Bronchial epithelial cell (primary cell): ENCODE data around the gene ERFE. TPM values are rescaled to one million over a fixed set of nuclear protein-coding genes. Genes with fewer than 3 reads are reported as not detected.
A peak's percentile ranks its signal among the peaks of the same experiment; 100 is the strongest.

ENCODE experiments used
- DNase-seq: peaks from one replicate; pipeline ENCODE4 v3.0.0-alpha.2; 2010; ENCODE audit warnings: low read depth
- FAIRE-seq: peaks from 2 replicates; lab custom pipeline; 2011; peaks lifted over from hg19 to GRCh38; lab: Jason Lieb, UNC
- H3K27me3 ChIP-seq: 2 replicates; pipeline ENCODE4 v1.5.1; 2011; ENCODE audit warnings: low read length; ENCODE audit not compliant: control insufficient read depth, insufficient read depth
- H3K36me3 ChIP-seq: 2 replicates; pipeline ENCODE4 v1.5.1; 2011; ENCODE audit warnings: low read length; ENCODE audit not compliant: control insufficient read depth, insufficient read depth
- H3K4me3 ChIP-seq: 2 replicates; pipeline ENCODE4 v1.5.1; 2011; ENCODE audit warnings: mild to moderate bottlenecking, low read depth, low read length, control low read depth
- CTCF ChIP-seq: IDR thresholded peaks from 2 replicates; pipeline ENCODE4 v1.5.1; 2011; ENCODE audit warnings: mild to moderate bottlenecking, moderate library complexity, low read length, control low read depth, inconsistent platforms; ENCODE audit not compliant: insufficient read depth, severe bottlenecking
- total RNA-seq: library from RNA; depleted of rRNA; stranded (reverse); fragments of >200 nt; gene quantifications from 2 replicates; pipeline ENCODE4 v1.2.1, GENCODE V29; 2014

The ERFE gene
- total RNA-seq, 1 donor from 2014 or later = 4.2 TPM

DNA sequence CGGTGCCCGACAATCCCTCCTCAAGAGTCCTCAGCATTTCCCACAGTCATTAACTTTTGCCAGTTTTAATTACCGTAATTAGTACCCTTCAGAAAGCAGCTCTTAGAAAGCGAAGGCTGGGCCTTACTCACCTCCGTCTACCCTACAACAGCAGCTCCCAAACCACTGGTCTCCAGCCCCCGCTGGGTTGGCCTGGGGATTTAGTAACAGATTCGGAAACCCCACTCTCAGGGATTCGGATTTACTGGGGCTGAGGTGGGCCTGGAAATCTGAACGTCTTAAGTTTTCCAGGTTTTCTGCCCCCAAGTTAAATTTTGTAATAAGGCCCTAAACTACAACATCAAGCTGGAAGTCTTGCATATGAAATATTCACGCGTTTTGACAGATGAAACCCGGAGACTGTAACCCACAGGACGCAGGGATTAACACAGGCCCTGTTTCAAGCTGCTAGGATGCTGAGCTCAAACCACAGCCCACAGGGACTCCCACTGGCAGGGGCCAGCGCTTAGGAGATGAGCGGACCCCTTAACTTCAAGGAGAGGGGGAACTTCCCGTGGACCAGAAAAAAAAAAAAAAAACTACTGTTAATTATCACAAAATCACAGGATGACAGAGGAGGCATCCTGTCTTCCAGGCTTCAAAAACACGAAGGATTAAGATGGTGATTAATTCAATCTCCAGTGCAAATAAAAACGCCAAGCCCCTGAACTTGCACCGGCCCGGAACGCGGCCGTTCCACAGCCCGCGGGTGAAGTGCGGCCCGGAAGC, 43.7 kb downstream of the ERFE start:
- DNase-seq = peak; percentile 13
- FAIRE-seq = no peak
- H3K27me3 ChIP-seq = no peaks in the 10 kb centered on the region

GRCh38 chr2:238203094-238203972, 44.6 kb downstream of the ERFE start, which contains the start of gene ILKAP:
TSS of gene ILKAP (minus strand) at chr2:238203695. CDS start at chr2:238203553, 142 bp downstream.
- FAIRE-seq = no peak

More for the DNA sequence above, 43.7 kb downstream of the ERFE start:
- peak overlapping the region; percentile 62 for H3K4me3 ChIP-seq
- TF ChIP-seq CTCF = no peak
- no peaks in the 10 kb centered on the region for H3K36me3 ChIP-seq

GRCh38 chr2:238203973-238204683, 45.4 kb downstream of the ERFE start:
- H3K4me3 ChIP-seq = peak overlapping the region; percentile 49
- DNase-seq = no peak
- TF ChIP-seq CTCF = no peak
- H3K27me3 ChIP-seq = no peaks in the 10 kb centered on the region
- FAIRE-seq = no peak
- no peaks in the 10 kb centered on the region for H3K36me3 ChIP-seq

More at GRCh38 chr2:238203094-238203972, 44.6 kb downstream of the ERFE start, which contains the start of gene ILKAP:
- Histone ChIP-seq H3K36me3 (no peaks in the 10 kb centered on the region), H3K4me3 (peak within 1 kb of the TSS; percentile 62), H3K27me3 (no peaks in the 10 kb centered on the region)
- TF ChIP-seq CTCF = no peak
- DNase-seq = peak; percentile 48

- FAIRE-seq = no peak
- Histone ChIP-seq H3K36me3 (no peaks in the 10 kb centered on the region), H3K4me3 (no peak overlapping the region), H3K27me3 (no peaks in the 10 kb centered on the region)
- no peak for DNase-seq
- no peak for TF ChIP-seq CTCF
Measured at GRCh38 chr2:238207006-238207405, 48.2 kb downstream of the ERFE start.

DNA sequence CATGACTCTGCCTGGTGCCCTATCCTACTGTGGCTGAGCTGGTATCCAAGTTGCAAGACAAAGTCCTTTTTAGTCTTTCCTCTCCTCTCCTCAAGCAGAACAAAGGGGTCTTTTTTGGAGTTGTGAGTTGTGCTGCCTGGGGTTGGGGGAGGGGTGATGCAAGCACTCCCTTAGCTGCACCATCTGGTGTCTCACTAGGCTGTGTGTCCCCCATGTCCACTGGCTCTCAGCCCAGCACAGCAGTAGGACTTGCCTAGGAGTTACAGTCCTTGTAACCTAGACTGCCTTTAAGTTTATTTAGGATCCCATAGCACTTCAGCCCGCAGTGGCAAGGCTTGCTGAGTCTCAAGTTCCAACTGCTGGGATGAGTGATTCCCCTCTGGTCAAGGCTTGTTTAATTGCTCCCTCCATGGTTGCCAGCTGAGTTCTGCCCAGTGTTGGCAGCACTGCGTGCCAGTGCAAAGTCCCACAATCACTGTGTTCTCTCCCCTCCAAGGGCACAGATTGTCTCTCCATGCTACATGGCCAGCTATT, 57.9 kb downstream of the ERFE start:
- H3K36me3 ChIP-seq = no peaks in the 10 kb centered on the region
- no peak overlapping the region for H3K4me3 ChIP-seq
- no peaks in the 10 kb centered on the region for H3K27me3 ChIP-seq
- no peak for TF ChIP-seq CTCF
- FAIRE-seq (peak; percentile 95), DNase-seq (no peak)
